SU-DHL-6 (cell line): ENCODE measurements around the gene PHACTR2.

Experiments
- H2AFZ ChIP-seq: fragments of 200-600 bp; sonication (generic); 2 replicates; pipeline ENCODE4 v1.6.1; 2014; ENCODE audit warnings: low read depth, mild to moderate bottlenecking, moderate library complexity, mixed read lengths, antibody characterized with exemption, low read length; ENCODE audit not compliant: severe bottlenecking
- H3F3A ChIP-seq: fragments of 200-600 bp; shearing (Covaris generic); 2 replicates; pipeline ENCODE4 v1.6.0; 2016; ENCODE audit warnings: antibody characterized with exemption, mild to moderate bottlenecking; ENCODE audit not compliant: insufficient read depth
- H3K27ac ChIP-seq: fragments of 200-600 bp; sonication (generic); 2 replicates; pipeline ENCODE4 v1.5.1; 2016; ENCODE audit warnings: low read depth, mild to moderate bottlenecking, low read length, moderate library complexity, mixed read lengths
- H3K27me3 ChIP-seq: fragments of 200-600 bp; sonication (generic), shearing (Covaris generic); 2 replicates; pipeline ENCODE4 v1.6.0; 2014; ENCODE audit warnings: mild to moderate bottlenecking, low read length
- H3K36me3 ChIP-seq: fragments of 200-600 bp; sonication (generic); 2 replicates; pipeline ENCODE4 v1.6.1; 2014; ENCODE audit warnings: mild to moderate bottlenecking, low read length, mixed read lengths
- H3K4me2 ChIP-seq: fragments of 300-600, 200-600 bp; shearing (Covaris generic), sonication (generic); 2 replicates; pipeline ENCODE4 v1.6.0; 2014; ENCODE audit warnings: low read length, low read depth, mild to moderate bottlenecking; ENCODE audit not compliant: poor library complexity, severe bottlenecking
- H3K4me3 ChIP-seq: fragments of 200-600 bp; sonication (generic); 2 replicates; pipeline ENCODE4 v1.5.1; 2014; ENCODE audit warnings: antibody characterized with exemption, low read length, mild to moderate bottlenecking, mixed read lengths; ENCODE audit not compliant: insufficient read depth, poor library complexity, severe bottlenecking
- H3K79me2 ChIP-seq: fragments of 200-600 bp; sonication (generic); 2 replicates; pipeline ENCODE4 v1.6.1; 2014; ENCODE audit warnings: mild to moderate bottlenecking, low read length, moderate library complexity; ENCODE audit not compliant: insufficient read depth
- H3K9ac ChIP-seq: fragments of 200-600 bp; sonication (generic); 2 replicates; pipeline ENCODE4 v1.7.0; 2014; ENCODE audit warnings: mild to moderate bottlenecking, low read length
- H3K9me2 ChIP-seq: fragments of 200-600 bp; sonication (generic); replicated peaks from 2 replicates; pipeline ENCODE4 v1.6.1; 2014; ENCODE audit warnings: low read length; ENCODE audit not compliant: insufficient read depth
- H3K9me3 ChIP-seq: fragments of 200-600 bp; sonication (generic); 2 replicates; pipeline ENCODE4 v1.6.1; 2014; ENCODE audit warnings: low read length, mixed read lengths; ENCODE audit not compliant: insufficient read depth
- H4K20me1 ChIP-seq: fragments of 200-600 bp; sonication (generic); 2 replicates; pipeline ENCODE4 v1.6.1; 2014; ENCODE audit warnings: low read depth, mild to moderate bottlenecking, antibody characterized with exemption, low read length, moderate library complexity, mixed read lengths
- CTCF ChIP-seq: fragments of 200-600 bp; sonication (generic); IDR thresholded peaks from one replicate; pipeline ENCODE4 v1.5.1; 2017; ENCODE audit warnings: antibody characterized with exemption, mild to moderate bottlenecking, low read length, moderate library complexity; ENCODE audit not compliant: insufficient read depth, poor library complexity, severe bottlenecking
- EZH2phosphoT487 ChIP-seq: fragments of 200-600 bp; sonication (generic), shearing (Covaris generic); conservative IDR thresholded peaks from 2 replicates; pipeline ENCODE4 v1.6.1; 2018; ENCODE audit warnings: mild to moderate bottlenecking, antibody characterized with exemption, low read length, moderate library complexity, mixed read lengths

Gene PHACTR2

GRCh38 chr6:143711714-143712113, 33.9 kb downstream of the PHACTR2 start:
- Histone ChIP-seq H3K27ac (no peak overlapping the region), H4K20me1 (no peaks in the 10 kb centered on the region), H3F3A (no peaks in the 10 kb centered on the region), H3K9ac (no peak overlapping the region), H2AFZ (no peak overlapping the region), H3K9me3 (no peaks in the 10 kb centered on the region), H3K4me2 (no peak overlapping the region), H3K79me2 (no peaks in the 10 kb centered on the region), H3K36me3 (no peaks in the 10 kb centered on the region), H3K9me2 (no peaks in the 10 kb centered on the region), H3K4me3 (no peak overlapping the region), H3K27me3 (no peaks in the 10 kb centered on the region; the same call in 1 of the 2 replicates)
- no peak for TF ChIP-seq EZH2phosphoT487
- TF ChIP-seq CTCF, result no peak

DNA sequence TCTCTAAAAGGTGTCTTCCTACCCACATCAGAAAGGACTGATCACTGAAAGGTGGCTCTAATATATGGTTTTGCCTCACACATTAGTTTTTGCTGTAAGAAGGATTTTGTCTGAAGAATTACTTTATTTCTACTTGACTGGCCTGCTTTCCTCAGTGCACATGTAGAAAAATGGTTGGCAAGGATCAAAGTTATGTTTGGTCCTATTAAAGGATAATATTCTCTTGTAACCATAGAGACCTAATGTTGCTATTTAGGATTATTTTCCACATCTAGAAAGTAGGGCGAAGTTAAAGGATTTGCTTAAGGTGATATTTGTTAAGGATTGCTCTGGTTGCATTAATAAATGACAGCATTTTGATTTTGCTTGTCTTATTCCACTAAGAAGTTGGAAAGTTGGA, 40.7 kb downstream of the PHACTR2 start:
- Histone ChIP-seq H4K20me1 (no peaks in the 10 kb centered on the region), H3F3A (no peaks in the 10 kb centered on the region), H3K79me2 (no peaks in the 10 kb centered on the region), H2AFZ (no peak overlapping the region), H3K27me3 (no peaks in the 10 kb centered on the region), H3K9ac (no peak overlapping the region), H3K9me3 (no peaks in the 10 kb centered on the region), H3K9me2 (no peaks in the 10 kb centered on the region), H3K36me3 (no peaks in the 10 kb centered on the region), H3K4me3 (no peak overlapping the region), H3K27ac (no peak overlapping the region), H3K4me2 (no peak overlapping the region)
- TF ChIP-seq EZH2phosphoT487 (no peak), CTCF (no peak)

DNA sequence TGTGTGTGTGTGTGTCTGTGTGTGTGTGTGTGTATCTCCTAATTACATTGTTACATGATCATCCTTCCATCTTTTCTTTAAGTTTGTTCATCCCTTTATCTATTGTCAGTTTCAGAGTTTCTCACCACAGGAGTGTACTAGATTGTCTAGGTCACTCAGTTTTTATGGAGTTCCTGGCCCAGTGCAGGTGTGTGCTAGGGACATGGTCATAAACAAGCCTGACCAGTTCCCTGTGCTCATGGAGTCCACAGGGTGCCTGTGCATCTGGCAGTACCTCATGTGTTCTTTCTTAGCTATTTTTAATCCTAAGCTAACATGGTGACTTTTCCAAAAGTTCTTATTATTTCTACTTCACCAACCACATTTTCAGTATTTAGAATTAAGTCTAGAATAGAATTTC, 43.9 kb downstream of the PHACTR2 start:
- no peaks in the 10 kb centered on the region for H3K9me3 ChIP-seq
- H3K9me2 ChIP-seq, result no peaks in the 10 kb centered on the region
- no peaks in the 10 kb centered on the region for H3K36me3 ChIP-seq
- no peaks in the 10 kb centered on the region for H3F3A ChIP-seq
- H3K4me3 ChIP-seq, result no peak overlapping the region
- no peaks in the 10 kb centered on the region for H3K27me3 ChIP-seq
- H2AFZ ChIP-seq, result no peak overlapping the region
- H3K79me2 ChIP-seq, result no peaks in the 10 kb centered on the region
- no peak for TF ChIP-seq CTCF
- TF ChIP-seq EZH2phosphoT487, result no peak
- H3K9ac ChIP-seq, result no peak overlapping the region
- no peaks in the 10 kb centered on the region for H4K20me1 ChIP-seq
- no peak overlapping the region for H3K27ac ChIP-seq
- H3K4me2 ChIP-seq, result no peak overlapping the region

GRCh38 chr6:143724876-143725275, 47.1 kb downstream of the PHACTR2 start:
- no peak for TF ChIP-seq EZH2phosphoT487
- no peak overlapping the region for H3K4me3 ChIP-seq
- H3K27me3 ChIP-seq, result no peaks in the 10 kb centered on the region
- no peaks in the 10 kb centered on the region for H3K79me2 ChIP-seq
- no peaks in the 10 kb centered on the region for H3K36me3 ChIP-seq
- no peaks in the 10 kb centered on the region for H4K20me1 ChIP-seq
- no peaks in the 10 kb centered on the region for H3F3A ChIP-seq
- no peak overlapping the region for H3K4me2 ChIP-seq
- no peak overlapping the region for H2AFZ ChIP-seq
- H3K9me2 ChIP-seq, result no peaks in the 10 kb centered on the region
- H3K9ac ChIP-seq, result no peak overlapping the region
- no peak overlapping the region for H3K27ac ChIP-seq
- H3K9me3 ChIP-seq, result no peaks in the 10 kb centered on the region
